Chondrocyte (in vitro differentiated cells): ENCODE data around the gene TMEM208. TPM values are rescaled to one million over a fixed set of nuclear protein-coding genes. Genes with fewer than 3 reads are reported as not detected.

ENCODE experiments used
- DNase-seq: peaks from one replicate; pipeline ENCODE4 v3.0.0; 2021; ENCODE audit warnings: mixed read lengths, low spot score
- H3K27ac Mint-ChIP-seq: one replicate; pipeline ENCODE4 v1.8.0; 2021; ENCODE audit warnings: mild to moderate bottlenecking, moderate library complexity, mixed read lengths; ENCODE audit not compliant: unreplicated experiment
- H3K27me3 Mint-ChIP-seq: 2 replicates; pipeline ENCODE4 v1.8.0; 2021; ENCODE audit warnings: low read depth, mixed read lengths
- H3K36me3 Mint-ChIP-seq: 2 replicates; pipeline ENCODE4 v1.8.0; 2021; ENCODE audit warnings: low read depth, mixed read lengths
- H3K4me1 Mint-ChIP-seq: 2 replicates; pipeline ENCODE4 v1.8.0; 2021; ENCODE audit warnings: low read depth, mild to moderate bottlenecking, mixed read lengths
- H3K4me3 Mint-ChIP-seq: one replicate; pipeline ENCODE4 v1.8.0; 2021; ENCODE audit warnings: mild to moderate bottlenecking, moderate library complexity, mixed read lengths; ENCODE audit not compliant: unreplicated experiment
- H3K9me3 Mint-ChIP-seq: 2 replicates; pipeline ENCODE4 v1.8.0; 2021; ENCODE audit warnings: low read depth, mixed read lengths
- total RNA-seq: library from RNA; stranded (reverse); gene quantifications from 3 replicates; pipeline ENCODE4 v1.2.1, GENCODE V29; 2021
- TF ChIP-seq, protein P1 (sequence below): fragments of 200-600 bp; sonication (generic); IDR thresholded peaks from 2 replicates; pipeline ENCODE4 v1.5.0; 2021; ENCODE audit warnings: antibody characterized with exemption, mild to moderate bottlenecking, moderate library complexity

The TMEM208 gene
- total RNA-seq, 1 donor from 2014 or later = 43.2 TPM

DNA sequence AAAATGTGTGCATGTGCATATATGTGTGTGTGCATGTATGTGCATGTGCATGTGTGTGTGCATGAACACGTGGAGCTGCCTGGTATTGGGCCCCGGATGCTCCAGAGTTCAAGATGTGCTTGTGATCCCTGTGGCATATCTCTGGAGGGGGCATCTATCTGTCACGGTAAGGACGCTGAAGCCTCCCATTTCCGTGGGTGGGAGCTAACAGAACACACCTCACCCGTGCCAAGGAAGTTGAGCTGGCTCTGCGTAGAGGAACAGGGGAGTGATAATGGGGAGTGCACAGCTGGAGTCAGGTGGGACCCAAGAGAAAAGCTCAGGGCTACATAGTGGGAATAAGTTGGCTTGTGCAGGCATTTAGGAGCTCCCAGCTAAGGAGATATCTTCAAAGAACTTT lies 15.3 kb upstream of the TMEM208 start:
- DNase-seq = no peak
- peaks cover 3% of the 10 kb centered on the region for H3K36me3 Mint-ChIP-seq
- H3K27ac Mint-ChIP-seq = no peak overlapping the region
- peaks cover 13% of the 10 kb centered on the region for H3K4me1 Mint-ChIP-seq
- H3K27me3 Mint-ChIP-seq = no peaks in the 10 kb centered on the region
- H3K4me3 Mint-ChIP-seq = no peak overlapping the region
- no peaks in the 10 kb centered on the region for H3K9me3 Mint-ChIP-seq
- TF ChIP-seq, protein P1, sequence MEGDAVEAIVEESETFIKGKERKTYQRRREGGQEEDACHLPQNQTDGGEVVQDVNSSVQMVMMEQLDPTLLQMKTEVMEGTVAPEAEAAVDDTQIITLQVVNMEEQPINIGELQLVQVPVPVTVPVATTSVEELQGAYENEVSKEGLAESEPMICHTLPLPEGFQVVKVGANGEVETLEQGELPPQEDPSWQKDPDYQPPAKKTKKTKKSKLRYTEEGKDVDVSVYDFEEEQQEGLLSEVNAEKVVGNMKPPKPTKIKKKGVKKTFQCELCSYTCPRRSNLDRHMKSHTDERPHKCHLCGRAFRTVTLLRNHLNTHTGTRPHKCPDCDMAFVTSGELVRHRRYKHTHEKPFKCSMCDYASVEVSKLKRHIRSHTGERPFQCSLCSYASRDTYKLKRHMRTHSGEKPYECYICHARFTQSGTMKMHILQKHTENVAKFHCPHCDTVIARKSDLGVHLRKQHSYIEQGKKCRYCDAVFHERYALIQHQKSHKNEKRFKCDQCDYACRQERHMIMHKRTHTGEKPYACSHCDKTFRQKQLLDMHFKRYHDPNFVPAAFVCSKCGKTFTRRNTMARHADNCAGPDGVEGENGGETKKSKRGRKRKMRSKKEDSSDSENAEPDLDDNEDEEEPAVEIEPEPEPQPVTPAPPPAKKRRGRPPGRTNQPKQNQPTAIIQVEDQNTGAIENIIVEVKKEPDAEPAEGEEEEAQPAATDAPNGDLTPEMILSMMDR = no peak

DNA sequence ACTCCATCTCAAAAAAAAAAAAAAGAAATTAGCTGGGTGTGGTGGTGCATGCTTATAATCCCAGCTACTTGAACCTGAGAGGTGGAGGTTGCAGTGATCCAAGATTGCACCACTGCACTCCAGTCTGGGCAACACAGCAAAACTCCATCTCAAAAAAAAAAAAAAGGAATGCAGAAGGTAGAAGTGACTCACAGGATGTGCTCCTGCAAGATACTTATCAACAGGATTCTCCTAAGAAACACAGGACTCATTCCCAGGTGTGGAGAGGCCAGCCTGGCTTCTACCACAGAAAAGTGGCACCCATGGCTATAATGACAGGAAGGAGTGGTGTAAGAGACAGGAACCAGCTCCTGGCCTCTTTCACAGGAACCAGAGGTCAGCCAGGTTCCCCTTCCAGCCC lies 14.2 kb upstream of the TMEM208 start:
- no peak for DNase-seq
- TF ChIP-seq, protein P1 = no peak
- Mint-ChIP-seq H3K9me3 (no peaks in the 10 kb centered on the region), H3K27me3 (no peaks in the 10 kb centered on the region), H3K27ac (no peak overlapping the region), H3K36me3 (peaks cover 8% of the 10 kb centered on the region), H3K4me3 (no peak overlapping the region), H3K4me1 (peaks cover 3% of the 10 kb centered on the region)

DNA sequence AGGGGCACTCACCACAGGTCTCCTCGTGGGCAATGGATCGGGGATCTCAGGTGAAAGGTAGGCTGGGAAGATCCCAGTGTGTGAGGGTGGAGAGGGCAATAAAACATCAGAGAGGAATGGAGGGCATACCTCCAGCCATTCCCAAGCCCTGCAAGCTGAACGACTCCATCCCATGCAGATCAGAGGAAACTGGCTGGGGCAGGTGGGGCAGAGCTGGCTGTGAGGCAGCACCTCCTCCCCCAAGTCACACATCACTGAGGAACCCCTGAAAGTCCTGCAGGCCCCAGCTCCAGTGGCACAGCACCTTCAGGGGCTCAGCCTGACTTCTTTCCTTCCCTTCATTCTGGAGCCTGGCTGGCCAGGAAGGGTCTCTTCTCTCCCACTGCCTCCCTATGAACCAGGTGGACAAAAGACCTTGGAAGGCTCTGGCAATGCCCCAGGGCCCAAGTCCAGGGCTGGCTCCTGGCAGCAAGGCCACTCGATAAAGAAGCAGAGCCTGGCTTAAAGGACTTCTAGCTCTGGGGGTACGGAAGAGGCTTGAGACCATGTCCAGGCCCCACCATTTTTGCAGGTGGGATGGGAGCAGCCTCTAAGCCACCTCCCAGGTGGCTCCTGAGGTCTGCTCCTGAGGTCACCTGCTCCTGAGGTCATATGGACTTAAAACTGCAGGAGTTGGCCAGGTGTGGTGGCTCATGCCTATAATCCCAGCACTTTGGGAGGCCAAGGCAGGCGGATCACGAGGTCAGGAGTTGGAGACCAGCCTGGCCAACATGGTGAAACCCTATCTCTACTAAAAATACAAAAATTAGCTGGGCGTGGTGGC lies 13.5 kb upstream of the TMEM208 start:
- TF ChIP-seq, protein P1 = no peak
- no peak for DNase-seq
- peaks cover 8% of the 10 kb centered on the region for H3K36me3 Mint-ChIP-seq
- no peaks in the 10 kb centered on the region for H3K4me1 Mint-ChIP-seq
- H3K27me3 Mint-ChIP-seq = no peaks in the 10 kb centered on the region
- no peaks in the 10 kb centered on the region for H3K9me3 Mint-ChIP-seq
- H3K27ac Mint-ChIP-seq = no peak overlapping the region
- H3K4me3 Mint-ChIP-seq = no peak overlapping the region

DNA sequence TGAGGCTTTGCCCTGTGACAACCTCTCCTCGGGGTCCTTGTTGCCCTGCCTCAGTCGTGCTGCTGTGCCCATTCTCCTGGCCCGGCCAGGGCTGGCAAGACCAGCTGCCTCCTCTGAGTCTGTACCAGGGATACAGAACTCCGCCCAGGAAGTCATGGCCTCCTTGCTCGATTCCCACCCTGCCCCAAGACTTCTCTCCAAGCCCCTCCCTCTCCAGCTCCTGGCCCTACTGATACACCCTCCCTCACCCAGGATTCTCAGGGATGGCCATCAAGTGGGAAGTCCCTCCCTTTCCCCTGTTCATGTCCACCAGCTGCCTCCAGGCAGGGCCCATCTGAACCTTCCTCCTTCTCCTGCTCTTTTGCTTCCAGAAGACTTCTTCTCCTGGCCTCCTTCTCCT lies 11.2 kb upstream of the TMEM208 start:
- DNase-seq = no peak
- Mint-ChIP-seq H3K27ac (no peak overlapping the region), H3K9me3 (no peaks in the 10 kb centered on the region), H3K36me3 (peaks cover 8% of the 10 kb centered on the region), H3K27me3 (no peaks in the 10 kb centered on the region), H3K4me3 (no peak overlapping the region), H3K4me1 (no peaks in the 10 kb centered on the region)
- TF ChIP-seq, protein P1 = no peak

DNA sequence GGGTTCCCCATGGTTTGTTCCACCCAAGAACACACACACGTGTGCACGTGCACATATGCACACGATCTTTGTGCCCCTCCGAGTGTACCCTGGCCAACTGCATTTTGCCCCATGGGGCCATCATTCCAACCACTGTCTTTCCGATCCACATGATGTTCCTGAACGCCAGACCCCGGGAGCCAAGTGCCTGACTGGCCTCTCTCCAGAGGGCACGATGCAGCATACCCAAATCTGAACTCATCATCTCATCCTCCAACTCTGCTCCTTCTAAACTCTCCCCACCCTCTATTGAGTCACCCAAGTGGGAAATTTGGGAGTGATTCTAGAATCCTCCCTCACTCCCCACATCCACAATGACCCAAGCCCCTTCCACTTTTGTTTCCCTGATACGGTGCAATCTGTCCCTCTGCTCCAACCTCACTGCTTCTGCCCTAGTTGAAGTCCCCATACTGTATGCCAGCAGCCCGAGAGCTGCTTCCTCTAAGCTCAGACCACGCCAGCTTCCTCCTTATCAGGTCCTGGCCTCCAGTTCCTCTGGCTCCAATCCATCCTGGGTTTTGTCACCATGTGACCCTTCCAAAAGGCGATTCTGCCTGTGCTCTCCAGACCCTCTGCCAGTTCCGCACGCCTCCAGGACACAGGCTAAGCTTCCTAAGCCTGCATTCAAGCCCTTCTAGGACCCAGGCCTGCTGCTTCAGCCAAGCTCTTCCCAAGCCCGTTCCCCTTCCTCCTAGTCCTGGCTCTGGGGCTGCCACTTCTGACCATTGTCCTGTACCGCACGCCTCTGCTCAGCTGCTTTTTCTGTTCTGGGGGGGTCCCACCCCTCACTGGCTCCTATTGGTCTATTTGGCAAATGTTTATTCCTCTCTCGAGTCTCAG lies 10.1 kb upstream of the TMEM208 start:
- Mint-ChIP-seq H3K36me3 (peaks cover 8% of the 10 kb centered on the region), H3K4me3 (no peak overlapping the region), H3K27me3 (no peaks in the 10 kb centered on the region), H3K27ac (no peak overlapping the region), H3K9me3 (no peaks in the 10 kb centered on the region), H3K4me1 (no peaks in the 10 kb centered on the region)
- no peak for DNase-seq
- TF ChIP-seq, protein P1 = no peak
